Measurements from ENCODE around the gene NUDT7.

Gene NUDT7

GRCh38 chr16:77780378-77780837 lies 58.1 kb downstream of the NUDT7 start:
- no peak for DNase-seq (ENCODE audit: low read depth in 2 of 2)

GRCh38 chr16:77781091-77781490 lies 58.8 kb downstream of the NUDT7 start:
- no peak for DNase-seq (ENCODE audit: low read depth in 2 of 2)

GRCh38 chr16:77782694-77783093 lies 60.4 kb downstream of the NUDT7 start:
- no peak for DNase-seq (ENCODE audit: low read depth in 2 of 2)

GRCh38 chr16:77784441-77785372 lies 62.4 kb downstream of the NUDT7 start:
- DNase-seq (ENCODE audit: low read depth in 2 of 2) = no peak

GRCh38 chr16:77785373-77785764 lies 63.1 kb downstream of the NUDT7 start:
- DNase-seq (ENCODE audit: low read depth in 2 of 2) = no peak

- DNase-seq (ENCODE audit: low read depth in 2 of 2) = no peak
Observed at GRCh38 chr16:77786186-77786847, 64.0 kb downstream of the NUDT7 start.

- no peak for DNase-seq (ENCODE audit: low read depth in 2 of 2)
Observed at GRCh38 chr16:77787452-77787851, 65.1 kb downstream of the NUDT7 start.

- DNase-seq (ENCODE audit: low read depth in 2 of 2) = no peak
Observed at GRCh38 chr16:77788181-77789084, 66.1 kb downstream of the NUDT7 start, which contains the start of gene VAT1L. Gene VAT1L, plus strand, starts transcription at chr16:77788564. Its CDS starts 119 bp downstream, at chr16:77788683.

- no peak for DNase-seq (ENCODE audit: low read depth in 2 of 2)
Observed at GRCh38 chr16:77789085-77790008, 67.0 kb downstream of the NUDT7 start.

GRCh38 chr16:77790009-77790372 lies 67.7 kb downstream of the NUDT7 start:
- DNase-seq (ENCODE audit: low read depth in 2 of 2) = no peak

GRCh38 chr16:77790912-77791311 lies 68.6 kb downstream of the NUDT7 start:
- no peak for DNase-seq (ENCODE audit: low read depth in 2 of 2)

Data from stimulated activated CD8-positive, alpha-beta memory T cell treated with anti-CD3 and anti-CD28 coated beads, Interleukin-15, amount 100 ng/mL, for 4 hours (primary cell).